Measurements from ENCODE around the gene NXPH4.

GRCh38 chr12:57220770-57221168 is 4.2 kb downstream of the NXPH4 start:
- no peak for TF ChIP-seq CTCF (IDR thresholded peaks at IDR 0.05)
- no peak for TF ChIP-seq POLR2A (IDR thresholded peaks at IDR 0.05)
